ENCODE results near the gene NTMT2.

GRCh38 chr1:170166518-170167180 is 20.9 kb downstream of the NTMT2 start:
- TF ChIP-seq CTCF (IDR thresholded peaks at IDR 0.05) (no peak), POLR2AphosphoS5 (IDR thresholded peaks at IDR 0.05) (no peak)
